Measurements from ENCODE around the gene ABCC6. TPM values are rescaled to one million over a fixed set of nuclear protein-coding genes. Genes with fewer than 3 reads are reported as not detected.
"Not testable (repeated sequence)": the region's sequence is repeated elsewhere in the genome, so short reads cannot be mapped to it uniquely, and the experiment has no call there.

The ABCC6 gene
- total RNA-seq, 4 donors from 2014 or later, result 0.23 to 4.8 (median 0.73) TPM

GRCh38 chr16:16197331-16197730 lies 26.0 kb downstream of the ABCC6 start:
- in situ Hi-C loops (cut with MboI; ENCODE audit: low sequenced_read_pairs in 4 of 4), result no loop called here
- ATAC-seq (no peak), DNase-seq (no peak)
- intact Hi-C loops (cut with DNase I; ENCODE audit: low total_unique reads), result no loop called here
- no peaks in the 10 kb centered on the region for H3K9me3 ChIP-seq
- H3K4me3 ChIP-seq, result no peak overlapping the region
- peaks cover 12 to 17% of the 10 kb centered on the region in 2 donors for H3K4me1 ChIP-seq
- no peaks in the 10 kb centered on the region for H3K36me3 ChIP-seq
- H3K27ac ChIP-seq, result peak overlapping the region in 3 of 4 donors; percentile 35 to 82 (median 57)
- no peak for TF ChIP-seq CTCF (IDR thresholded peaks at IDR 0.05 in 4 of 5, conservative IDR thresholded peaks at IDR 0.05 in 1 of 5)
- TF ChIP-seq POLR2A (IDR thresholded peaks at IDR 0.05), result no peak
- H3K27me3 ChIP-seq, result no peaks in the 10 kb centered on the region

- peak; percentile 22 to 73 for ATAC-seq
Observed at GRCh38 chr16:16196099-16196498, 27.2 kb downstream of the ABCC6 start.

GRCh38 chr16:16191493-16192167 lies 31.7 kb downstream of the ABCC6 start:
- H3K27ac ChIP-seq, result no peak overlapping the region
- no peaks in the 10 kb centered on the region for H3K9me3 ChIP-seq
- intact Hi-C loops (cut with DNase I; ENCODE audit: low total_unique reads) (no loop called here), in situ Hi-C loops (cut with MboI; ENCODE audit: low sequenced_read_pairs in 4 of 4) (no loop called here)
- ATAC-seq, result no peak
- no peak overlapping the region for H3K4me3 ChIP-seq
- H3K27me3 ChIP-seq, result no peaks in the 10 kb centered on the region
- no peak for DNase-seq
- TF ChIP-seq CTCF (IDR thresholded peaks at IDR 0.05 in 4 of 5, conservative IDR thresholded peaks at IDR 0.05 in 1 of 5) (no peak), POLR2A (IDR thresholded peaks at IDR 0.05) (no peak)
- H3K36me3 ChIP-seq, result no peaks in the 10 kb centered on the region
- peaks cover 6 to 12% of the 10 kb centered on the region in 2 donors for H3K4me1 ChIP-seq

More at GRCh38 chr16:16196099-16196498, 27.2 kb downstream of the ABCC6 start:
- no peak for DNase-seq
- Histone ChIP-seq H3K27me3 (no peaks in the 10 kb centered on the region), H3K4me3 (no peak overlapping the region), H3K27ac (peak overlapping the region; percentile 35 to 82 (median 52)), H3K9me3 (no peaks in the 10 kb centered on the region), H3K4me1 (peaks cover 12 to 17% of the 10 kb centered on the region in 2 donors), H3K36me3 (no peaks in the 10 kb centered on the region)
- in situ Hi-C loops (cut with MboI; ENCODE audit: low sequenced_read_pairs in 4 of 4) (no loop called here), intact Hi-C loops (cut with DNase I; ENCODE audit: low total_unique reads) (no loop called here)
- TF ChIP-seq CTCF (IDR thresholded peaks at IDR 0.05 in 4 of 5, conservative IDR thresholded peaks at IDR 0.05 in 1 of 5) (no peak), POLR2A (IDR thresholded peaks at IDR 0.05) (no peak)

- H3K36me3 ChIP-seq; H3K9me3 ChIP-seq; ATAC-seq; DNase-seq; H3K4me1 ChIP-seq; H3K27ac ChIP-seq; in situ Hi-C loops (cut with MboI; ENCODE audit: low sequenced_read_pairs in 4 of 4); intact Hi-C loops (cut with DNase I; ENCODE audit: low total_unique reads); H3K27me3 ChIP-seq; H3K4me3 ChIP-seq: not testable (repeated sequence)
Observed at GRCh38 chr16:16190966-16191365, 32.3 kb downstream of the ABCC6 start.

- Histone ChIP-seq H3K4me3 (no peak overlapping the region), H3K27me3 (no peaks in the 10 kb centered on the region), H3K27ac (no peak overlapping the region), H3K4me1 (peaks cover 0 to under 1% of the 10 kb centered on the region in 2 donors), H3K9me3 (no peaks in the 10 kb centered on the region), H3K36me3 (no peaks in the 10 kb centered on the region)
- in situ Hi-C loops (cut with MboI; ENCODE audit: low sequenced_read_pairs in 4 of 4) (no loop called here), intact Hi-C loops (cut with DNase I; ENCODE audit: low total_unique reads) (no loop called here)
- no peak for DNase-seq
- ATAC-seq, result no peak
- TF ChIP-seq POLR2A (IDR thresholded peaks at IDR 0.05) (no peak), CTCF (IDR thresholded peaks at IDR 0.05 in 4 of 5, conservative IDR thresholded peaks at IDR 0.05 in 1 of 5) (no peak)
Observed at GRCh38 chr16:16190546-16190945, 32.7 kb downstream of the ABCC6 start.
